ENCODE data around the gene SLC12A2. TPM values are rescaled to one million over a fixed set of nuclear protein-coding genes. Genes with fewer than 3 reads are reported as not detected.

SLC12A2 gene
- total RNA-seq, 2 donors from 2014 or later: 159 to 189 TPM

- TF ChIP-seq, protein P1, sequence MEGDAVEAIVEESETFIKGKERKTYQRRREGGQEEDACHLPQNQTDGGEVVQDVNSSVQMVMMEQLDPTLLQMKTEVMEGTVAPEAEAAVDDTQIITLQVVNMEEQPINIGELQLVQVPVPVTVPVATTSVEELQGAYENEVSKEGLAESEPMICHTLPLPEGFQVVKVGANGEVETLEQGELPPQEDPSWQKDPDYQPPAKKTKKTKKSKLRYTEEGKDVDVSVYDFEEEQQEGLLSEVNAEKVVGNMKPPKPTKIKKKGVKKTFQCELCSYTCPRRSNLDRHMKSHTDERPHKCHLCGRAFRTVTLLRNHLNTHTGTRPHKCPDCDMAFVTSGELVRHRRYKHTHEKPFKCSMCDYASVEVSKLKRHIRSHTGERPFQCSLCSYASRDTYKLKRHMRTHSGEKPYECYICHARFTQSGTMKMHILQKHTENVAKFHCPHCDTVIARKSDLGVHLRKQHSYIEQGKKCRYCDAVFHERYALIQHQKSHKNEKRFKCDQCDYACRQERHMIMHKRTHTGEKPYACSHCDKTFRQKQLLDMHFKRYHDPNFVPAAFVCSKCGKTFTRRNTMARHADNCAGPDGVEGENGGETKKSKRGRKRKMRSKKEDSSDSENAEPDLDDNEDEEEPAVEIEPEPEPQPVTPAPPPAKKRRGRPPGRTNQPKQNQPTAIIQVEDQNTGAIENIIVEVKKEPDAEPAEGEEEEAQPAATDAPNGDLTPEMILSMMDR (IDR thresholded peaks at IDR 0.05): no peak
- Histone ChIP-seq H3K4me3 (no peak overlapping the region), H3K27me3 (no peaks in the 10 kb centered on the region), H3K27ac (no peak overlapping the region), H3K4me1 (peaks cover 5% of the 10 kb centered on the region), H3K9ac (ENCODE audit: low read depth in 2 of 2, low read length in 2 of 2) (no peak overlapping the region), H3K36me3 (no peaks in the 10 kb centered on the region), H3K9me3 (no peaks in the 10 kb centered on the region)
- intact Hi-C loops (cut with DNase I): no loop called here
- DNase-seq: no peak
These were observed 114.4 kb downstream of the SLC12A2 start for GRCh38 chr5:128197896-128198522.

DNA sequence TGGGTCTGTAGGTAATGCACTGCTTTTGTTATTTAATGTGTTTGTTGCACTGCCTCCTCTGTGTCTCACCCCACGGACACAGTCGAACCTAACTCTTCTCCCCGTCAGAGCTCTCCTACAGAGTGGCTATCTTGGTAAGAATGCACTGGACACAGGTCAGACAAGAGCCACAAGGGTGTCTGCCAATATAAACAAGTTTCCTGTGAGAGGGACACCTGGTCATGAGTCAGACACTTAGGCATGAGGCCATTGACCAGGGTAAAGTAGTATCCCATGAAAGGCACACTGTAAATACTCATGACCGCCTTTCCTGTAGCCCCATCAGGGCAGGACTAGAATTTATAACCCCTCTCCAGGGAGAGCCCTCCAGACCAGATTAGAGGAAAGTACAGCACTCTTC is 115.5 kb downstream of the SLC12A2 start:
- no peak for DNase-seq
- no peak overlapping the region for H3K9ac ChIP-seq (ENCODE audit: low read depth in 2 of 2, low read length in 2 of 2)
- H3K27me3 ChIP-seq: no peaks in the 10 kb centered on the region

DNA sequence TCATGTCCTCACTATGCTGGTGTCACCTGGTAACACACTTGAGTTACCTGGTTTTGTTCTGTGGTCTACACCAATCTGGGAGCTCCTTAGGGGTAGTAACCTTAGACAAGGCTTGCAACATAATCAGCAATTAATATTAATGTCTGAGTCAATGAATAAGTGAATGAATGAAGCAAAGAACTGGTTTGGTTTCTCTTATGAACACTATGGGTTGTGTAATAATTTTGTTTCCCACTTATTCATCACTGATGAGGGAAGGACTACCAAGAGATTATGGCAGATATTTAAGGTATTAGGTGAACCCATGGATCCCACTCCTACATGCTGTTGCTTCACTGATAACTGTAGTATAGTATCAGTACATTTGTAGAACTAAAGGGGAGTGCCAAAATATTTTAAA is 116.0 kb downstream of the SLC12A2 start:
- Histone ChIP-seq H3K27me3 (no peaks in the 10 kb centered on the region), H3K4me1 (peaks cover 5% of the 10 kb centered on the region), H3K9ac (ENCODE audit: low read depth in 2 of 2, low read length in 2 of 2) (no peak overlapping the region), H3K36me3 (no peaks in the 10 kb centered on the region), H3K27ac (no peak overlapping the region), H3K9me3 (no peaks in the 10 kb centered on the region), H3K4me3 (no peak overlapping the region)
- intact Hi-C loops (cut with DNase I): loop anchor here (5.0 kb wide), 4 partner anchors 322 to 637 kb away; no protein-coding TSS in a partner anchor
- TF ChIP-seq, protein P1 (IDR thresholded peaks at IDR 0.05): no peak
- DNase-seq: no peak

More for the DNA sequence above, 115.5 kb downstream of the SLC12A2 start:
- Histone ChIP-seq H3K4me1 (peaks cover 5% of the 10 kb centered on the region), H3K9me3 (no peaks in the 10 kb centered on the region), H3K36me3 (no peaks in the 10 kb centered on the region), H3K27ac (no peak overlapping the region), H3K4me3 (no peak overlapping the region)
- intact Hi-C loops (cut with DNase I): no loop called here
- TF ChIP-seq, protein P1 (IDR thresholded peaks at IDR 0.05): no peak

DNA sequence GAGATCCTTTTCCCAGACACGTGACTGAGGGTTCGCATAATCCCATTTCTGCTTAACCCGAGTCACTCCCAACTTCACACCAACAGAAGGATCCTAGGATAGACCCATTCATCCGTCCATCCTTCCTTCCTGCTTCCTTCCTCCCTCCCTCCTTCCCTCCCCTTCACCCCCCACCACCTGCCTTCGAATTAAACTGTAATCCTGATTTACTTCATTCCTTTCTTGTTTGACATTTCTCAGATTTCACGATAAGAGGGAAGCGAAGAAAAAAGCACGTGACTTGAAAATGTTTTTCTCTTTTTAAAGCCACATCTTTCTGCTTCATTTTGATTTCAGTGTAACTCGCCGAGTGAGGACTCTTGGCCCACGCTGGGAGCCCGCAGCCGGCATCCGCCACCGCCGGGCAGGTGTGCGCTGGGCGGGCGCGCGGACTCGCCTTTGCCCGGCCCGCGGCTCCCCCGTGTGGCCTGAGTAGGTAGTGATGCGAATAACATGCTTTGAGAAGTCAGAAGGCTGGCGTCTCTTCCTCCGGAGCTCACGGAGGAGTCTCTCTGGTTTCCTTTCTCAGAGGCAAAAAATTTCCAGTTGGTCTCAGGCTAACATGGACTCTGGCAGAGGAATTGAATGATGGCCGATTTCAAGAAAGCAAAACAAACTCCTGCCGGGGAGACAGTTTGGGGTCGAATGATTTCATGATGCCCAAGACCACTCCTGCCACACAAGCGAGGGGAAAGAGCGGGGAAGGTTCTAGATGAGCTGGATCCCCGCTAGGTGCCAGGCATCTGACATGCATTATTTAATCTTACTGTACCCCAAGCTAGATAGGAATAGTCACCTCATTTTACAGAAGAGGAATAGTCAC is 117.7 kb downstream of the SLC12A2 start:
- TF ChIP-seq, protein P1 (IDR thresholded peaks at IDR 0.05): peak; percentile 87
- Histone ChIP-seq H3K4me3 (no peak overlapping the region), H3K27ac (no peak overlapping the region), H3K36me3 (no peaks in the 10 kb centered on the region), H3K27me3 (no peaks in the 10 kb centered on the region), H3K9me3 (no peaks in the 10 kb centered on the region), H3K4me1 (peaks cover 5% of the 10 kb centered on the region), H3K9ac (ENCODE audit: low read depth in 2 of 2, low read length in 2 of 2) (peak overlapping the region in 1 of 2 donors; percentile 48)
- intact Hi-C loops (cut with DNase I): loop anchor here (5.0 kb wide), 4 partner anchors 324 to 639 kb away; no protein-coding TSS in a partner anchor
- peak; percentile 93 for DNase-seq

DNA sequence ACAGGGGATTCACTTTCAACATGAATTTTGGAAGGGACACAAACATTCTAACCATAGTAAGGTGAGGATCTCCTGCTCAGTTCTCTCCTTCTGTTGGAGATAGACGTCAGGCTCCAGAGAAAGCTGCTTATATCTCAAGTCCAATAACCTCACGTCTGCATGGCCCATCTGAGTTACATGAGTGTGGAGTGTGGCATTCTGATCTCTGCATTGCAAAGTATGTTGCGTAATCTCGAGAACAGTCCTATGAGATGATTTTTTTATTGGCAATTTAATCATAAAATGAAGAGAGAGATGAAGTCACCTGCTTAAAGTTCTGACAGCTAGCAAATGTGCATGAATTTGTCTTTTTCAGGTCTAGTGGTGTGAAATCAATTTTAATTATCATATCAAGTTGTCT is 118.8 kb downstream of the SLC12A2 start:
- H3K4me3 ChIP-seq: no peak overlapping the region
- no peak for DNase-seq
- no peaks in the 10 kb centered on the region for H3K27me3 ChIP-seq
- no peak overlapping the region for H3K27ac ChIP-seq
- no peak overlapping the region for H3K9ac ChIP-seq (ENCODE audit: low read depth in 2 of 2, low read length in 2 of 2)
- H3K9me3 ChIP-seq: no peaks in the 10 kb centered on the region
- TF ChIP-seq, protein P1 (IDR thresholded peaks at IDR 0.05): no peak
- peaks cover 5% of the 10 kb centered on the region for H3K4me1 ChIP-seq
- H3K36me3 ChIP-seq: no peaks in the 10 kb centered on the region
- intact Hi-C loops (cut with DNase I): loop anchor here (5.0 kb wide), 4 partner anchors 325 to 640 kb away; no protein-coding TSS in a partner anchor
